ENCODE measurements around the gene EXD3.

Gene EXD3

GRCh38 chr9:137365552-137366444 is 57.2 kb downstream of the EXD3 start:
- no peak for DNase-seq (ENCODE audit: low read depth)

- DNase-seq (ENCODE audit: low read depth): no peak
Observed at GRCh38 chr9:137365056-137365455, 57.9 kb downstream of the EXD3 start.

GRCh38 chr9:137359850-137360249 is 63.1 kb downstream of the EXD3 start:
- no peak for DNase-seq (ENCODE audit: low read depth)

GRCh38 chr9:137358126-137358525 is 64.8 kb downstream of the EXD3 start:
- no peak for DNase-seq (ENCODE audit: low read depth)

GRCh38 chr9:137357166-137357565 is 65.8 kb downstream of the EXD3 start:
- no peak for DNase-seq (ENCODE audit: low read depth)

GRCh38 chr9:137355761-137356365 is 67.1 kb downstream of the EXD3 start:
- no peak for DNase-seq (ENCODE audit: low read depth)

GRCh38 chr9:137354845-137355760 is 67.9 kb downstream of the EXD3 start:
- DNase-seq (ENCODE audit: low read depth): no peak

GRCh38 chr9:137354153-137354844 is 68.7 kb downstream of the EXD3 start:
- no peak for DNase-seq (ENCODE audit: low read depth)

- DNase-seq (ENCODE audit: low read depth): no peak
Observed at GRCh38 chr9:137353223-137354152, 69.5 kb downstream of the EXD3 start.

GRCh38 chr9:137352511-137353222 is 70.3 kb downstream of the EXD3 start:
- DNase-seq (ENCODE audit: low read depth): no peak

- DNase-seq (ENCODE audit: low read depth): no peak
Observed at GRCh38 chr9:137351781-137352501, 71.0 kb downstream of the EXD3 start.

- DNase-seq (ENCODE audit: low read depth): no peak
Observed at GRCh38 chr9:137350696-137351584, 72.0 kb downstream of the EXD3 start.

- no peak for DNase-seq (ENCODE audit: low read depth)
Observed at GRCh38 chr9:137349471-137350033, 73.4 kb downstream of the EXD3 start.

GRCh38 chr9:137348769-137349470 is 74.0 kb downstream of the EXD3 start:
- DNase-seq (ENCODE audit: low read depth): no peak

- DNase-seq (ENCODE audit: low read depth): no peak
Observed at GRCh38 chr9:137347928-137348327, 75.0 kb downstream of the EXD3 start.

GRCh38 chr9:137342482-137342881 is 80.5 kb downstream of the EXD3 start:
- no peak for DNase-seq (ENCODE audit: low read depth)

- no peak for DNase-seq (ENCODE audit: low read depth)
Observed at GRCh38 chr9:137341227-137341626, 81.7 kb downstream of the EXD3 start.

Data from stimulated activated CD8-positive, alpha-beta memory T cell treated with anti-CD3 and anti-CD28 coated beads, Interleukin-15, amount 100 ng/mL, for 24 hours (primary cell).